Fibroblast of gingiva (primary cell): ENCODE measurements around the gene AGAP1.

Experiments
- DNase-seq: peaks from one replicate; pipeline ENCODE4 v3.0.0-alpha.2; 2011; ENCODE audit warnings: low read depth

Gene AGAP1

GRCh38 chr2:235810846-235811245, 317.0 kb downstream of the AGAP1 start:
- no peak for DNase-seq

DNA sequence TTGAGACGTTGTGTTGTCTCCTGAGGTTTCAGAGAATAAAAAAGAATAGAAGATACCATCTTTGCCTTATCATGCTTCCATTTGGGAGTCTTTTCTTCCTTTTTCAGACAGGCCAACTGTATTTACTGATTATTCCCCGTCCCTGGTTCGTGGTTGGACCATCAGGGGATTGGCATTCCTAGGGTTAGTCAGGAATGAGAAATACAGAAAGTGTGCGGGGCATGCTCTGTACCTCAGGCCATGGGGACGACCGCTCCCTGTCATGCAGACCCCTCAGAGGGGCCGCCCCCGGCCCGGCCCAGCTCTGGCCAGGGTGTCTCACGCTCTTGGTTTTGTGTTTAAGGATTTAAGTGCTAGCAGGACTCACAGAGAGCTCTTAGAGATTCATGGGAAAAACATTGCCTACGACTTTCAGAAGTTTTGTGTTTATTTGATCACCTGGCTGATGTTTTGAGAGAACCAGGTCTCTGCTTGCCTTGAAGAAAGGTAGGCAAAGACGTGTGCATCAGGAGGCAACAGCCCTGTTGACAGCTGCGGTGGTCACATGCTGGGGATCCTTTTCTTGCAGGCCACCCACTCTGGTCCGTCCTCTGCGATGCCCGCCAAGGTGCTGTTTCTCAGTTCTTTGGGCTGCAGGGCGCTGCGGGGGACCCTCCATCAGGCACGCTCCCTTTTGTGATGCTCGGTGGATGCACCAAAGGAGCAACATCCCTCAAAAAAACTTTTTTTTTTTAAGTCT, 317.8 kb downstream of the AGAP1 start:
- no peak for DNase-seq

- no peak for DNase-seq
Measured at GRCh38 chr2:235812185-235812665, 318.4 kb downstream of the AGAP1 start.

DNA sequence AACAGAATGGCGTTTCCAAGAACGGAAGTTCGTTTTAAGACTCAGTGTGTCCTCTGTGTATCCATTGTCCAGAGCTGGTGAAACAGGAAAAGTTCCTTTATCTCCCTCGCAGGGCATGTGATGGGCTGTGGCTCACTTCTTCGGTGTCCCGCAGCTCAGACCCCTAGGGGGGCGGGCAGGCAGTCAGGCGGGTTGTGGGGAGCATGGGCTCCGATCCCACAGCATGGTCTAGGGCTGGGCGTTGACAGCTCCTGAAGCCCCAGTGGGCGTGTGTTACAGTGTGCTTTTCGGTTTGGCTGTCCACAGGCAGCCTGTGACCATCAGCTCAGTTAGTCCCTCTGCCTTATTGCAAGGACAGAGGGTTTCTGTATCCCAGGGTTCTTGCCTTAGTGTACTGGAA, 319.6 kb downstream of the AGAP1 start:
- DNase-seq, result no peak

GRCh38 chr2:235820571-235820970, 326.7 kb downstream of the AGAP1 start:
- no peak for DNase-seq

DNA sequence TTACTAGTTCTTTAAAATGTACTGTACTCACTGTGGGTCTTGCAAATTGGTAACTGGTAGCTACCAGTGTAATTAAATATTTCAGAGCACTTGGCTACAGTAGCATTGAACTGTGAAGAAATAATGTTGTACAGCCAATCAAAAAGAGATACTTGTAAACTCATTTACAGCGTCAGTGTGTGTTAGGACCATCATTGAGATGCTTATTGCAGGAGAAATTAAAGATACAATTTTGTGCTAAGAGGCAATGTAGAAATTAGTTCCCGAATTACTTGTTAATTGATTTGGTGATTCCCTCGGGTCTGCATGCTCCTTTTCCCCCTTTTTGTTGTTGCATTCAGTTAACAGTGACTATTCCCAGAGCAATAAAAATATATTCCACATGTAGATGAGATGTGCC, 330.5 kb downstream of the AGAP1 start:
- DNase-seq, result no peak

DNA sequence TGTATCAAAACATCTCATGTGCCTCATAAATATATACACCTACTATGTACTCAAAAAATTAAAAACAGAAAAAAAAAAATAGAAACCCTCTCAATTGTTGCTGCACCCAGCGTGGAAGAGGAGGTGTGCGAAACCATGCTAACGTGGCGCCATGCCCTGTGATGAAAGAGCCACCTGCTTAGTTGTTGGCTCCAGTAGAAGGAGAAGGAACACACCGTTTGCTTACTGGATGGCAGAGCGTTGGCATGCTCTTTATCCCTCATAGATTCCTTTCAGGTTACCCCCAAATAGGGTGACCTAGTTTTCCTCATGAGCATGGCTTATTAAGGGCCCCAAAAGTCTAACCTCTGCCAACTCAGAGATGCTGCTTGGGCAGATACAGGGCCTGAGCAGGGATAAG, 332.1 kb downstream of the AGAP1 start:
- DNase-seq, result no peak

- no peak for DNase-seq
Measured at GRCh38 chr2:235826826-235827225, 333.0 kb downstream of the AGAP1 start.

DNA sequence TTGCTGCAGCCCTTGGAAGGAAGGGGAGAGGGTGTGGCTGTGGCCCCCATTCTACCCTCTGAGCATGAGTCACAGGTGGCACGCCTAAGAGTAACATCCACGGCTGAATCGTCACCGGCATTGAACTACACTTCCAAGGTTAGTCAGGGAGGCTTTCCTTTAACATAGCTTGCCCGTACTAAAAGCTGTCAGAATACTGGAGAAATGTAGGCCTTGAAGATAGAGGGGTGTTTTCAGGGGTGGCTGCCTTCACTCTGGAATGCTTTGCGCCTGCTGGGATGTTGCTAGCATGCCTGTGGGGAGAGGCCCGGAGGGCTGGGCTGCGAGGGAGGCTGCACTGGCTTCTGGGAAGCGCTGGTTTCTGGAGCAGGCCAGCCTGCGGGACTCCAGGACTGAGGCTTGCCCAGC, 333.7 kb downstream of the AGAP1 start:
- DNase-seq, result peak; percentile 20

DNA sequence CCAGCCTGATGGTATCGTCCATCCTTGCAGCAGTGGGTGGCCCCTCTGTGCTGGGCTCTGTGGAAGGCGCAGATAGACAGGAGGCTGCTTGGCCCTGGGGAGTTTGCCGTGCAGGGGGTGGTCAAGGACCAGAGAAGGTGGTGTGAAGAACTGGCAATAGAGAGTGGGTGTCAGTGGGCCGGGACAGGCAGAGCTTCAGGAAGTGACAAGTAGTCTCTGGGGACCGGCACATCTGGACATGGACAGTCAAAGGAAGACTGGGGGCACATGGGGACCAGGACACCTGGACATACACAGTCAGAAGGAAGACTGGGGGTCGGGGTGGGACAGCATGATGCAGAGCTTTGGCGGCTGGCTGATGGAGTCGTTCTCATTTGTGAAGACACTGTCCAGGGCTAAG, 335.9 kb downstream of the AGAP1 start:
- no peak for DNase-seq

GRCh38 chr2:235831755-235832154, 337.9 kb downstream of the AGAP1 start:
- no peak for DNase-seq

DNA sequence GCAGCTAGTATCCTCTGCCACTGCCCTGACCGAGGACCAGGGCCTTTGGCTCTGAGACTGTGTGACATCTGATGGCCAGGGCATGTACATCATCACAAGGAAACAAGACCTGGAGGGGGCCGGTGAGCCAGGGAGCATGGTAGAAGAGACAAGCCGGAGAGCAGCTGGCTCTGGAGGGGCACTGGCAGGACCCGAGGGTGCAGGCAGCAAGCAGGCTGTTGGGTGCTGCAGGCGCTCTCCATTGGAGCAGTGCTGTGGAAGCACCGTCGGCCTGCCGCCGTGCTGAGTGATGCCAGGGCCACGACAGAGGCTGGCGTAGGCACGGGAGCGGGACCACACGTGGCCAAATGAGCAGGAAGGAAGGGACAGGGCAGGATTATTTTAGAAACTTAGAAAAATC, 339.1 kb downstream of the AGAP1 start:
- no peak for DNase-seq

DNA sequence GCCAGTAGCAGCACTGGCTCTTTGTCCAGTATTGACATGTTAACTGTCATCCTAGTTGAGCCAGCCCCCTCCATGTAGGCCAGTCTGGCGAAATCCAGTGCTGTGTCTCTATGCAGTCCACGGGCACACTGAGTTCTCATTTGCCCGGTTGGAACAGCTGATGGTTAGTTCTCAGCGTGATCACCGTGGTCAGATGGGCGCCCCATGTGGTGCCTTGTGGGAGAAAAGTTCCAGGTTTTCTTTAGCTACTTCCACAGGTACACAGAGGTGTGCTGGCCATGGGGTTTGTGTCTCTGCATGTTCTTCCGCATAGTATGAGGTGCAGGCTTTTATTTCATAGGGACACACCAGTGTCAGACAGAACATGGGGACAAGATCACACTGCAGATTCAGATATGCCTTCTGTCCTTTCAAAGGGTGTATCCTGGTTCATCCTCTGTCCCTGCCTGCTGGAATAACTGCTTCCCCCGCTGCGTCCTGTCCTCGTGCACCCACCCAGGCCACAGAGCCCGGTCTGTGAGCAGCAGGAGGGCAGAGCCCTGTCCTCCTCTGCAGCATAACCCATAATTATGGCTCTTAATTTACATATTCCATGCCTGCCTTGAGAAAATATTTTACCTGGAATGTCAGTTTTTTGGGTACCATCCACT, 340.3 kb downstream of the AGAP1 start:
- no peak for DNase-seq

DNA sequence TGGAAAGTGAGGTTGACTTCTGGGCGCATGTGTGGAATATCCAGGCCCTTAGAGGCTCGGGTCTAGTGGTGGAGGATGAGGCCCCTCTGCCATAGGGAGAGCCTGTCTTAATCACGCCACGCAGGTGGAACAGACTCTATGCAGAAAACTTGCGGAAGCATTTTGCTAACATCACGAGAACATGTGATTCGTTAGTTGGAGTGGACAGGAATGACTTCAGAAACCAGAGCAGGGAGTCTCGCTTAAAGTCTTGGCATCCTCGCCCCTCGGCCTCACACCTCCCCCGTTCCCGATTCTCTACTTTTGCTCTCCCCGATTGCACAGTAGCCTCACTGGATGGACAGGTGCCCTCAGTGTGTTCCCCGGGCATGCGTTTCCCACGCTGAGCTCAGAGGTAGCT, 340.9 kb downstream of the AGAP1 start:
- no peak for DNase-seq

DNA sequence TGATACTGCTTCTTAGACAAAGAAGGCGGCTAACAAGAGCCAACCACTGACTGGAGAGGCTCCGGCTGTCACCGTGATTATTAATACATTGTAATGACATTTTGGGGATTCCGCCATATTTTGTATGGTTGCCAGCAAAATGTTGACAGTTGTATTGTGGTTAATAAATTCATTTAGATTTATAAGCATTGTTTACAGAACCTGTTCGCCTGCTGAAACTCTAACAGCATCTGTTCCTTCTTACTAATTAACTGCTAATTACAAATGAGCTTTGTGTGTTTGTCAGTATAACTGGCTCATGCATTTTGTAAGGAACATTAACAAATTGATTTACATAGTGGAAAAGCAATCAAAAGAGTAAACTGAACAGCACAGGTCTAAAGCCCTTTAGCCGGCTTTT, 342.0 kb downstream of the AGAP1 start:
- no peak for DNase-seq

- DNase-seq, result no peak
Measured at GRCh38 chr2:235836491-235836911, 342.7 kb downstream of the AGAP1 start.

- no peak for DNase-seq
Measured at GRCh38 chr2:235839226-235839625, 345.4 kb downstream of the AGAP1 start.

DNA sequence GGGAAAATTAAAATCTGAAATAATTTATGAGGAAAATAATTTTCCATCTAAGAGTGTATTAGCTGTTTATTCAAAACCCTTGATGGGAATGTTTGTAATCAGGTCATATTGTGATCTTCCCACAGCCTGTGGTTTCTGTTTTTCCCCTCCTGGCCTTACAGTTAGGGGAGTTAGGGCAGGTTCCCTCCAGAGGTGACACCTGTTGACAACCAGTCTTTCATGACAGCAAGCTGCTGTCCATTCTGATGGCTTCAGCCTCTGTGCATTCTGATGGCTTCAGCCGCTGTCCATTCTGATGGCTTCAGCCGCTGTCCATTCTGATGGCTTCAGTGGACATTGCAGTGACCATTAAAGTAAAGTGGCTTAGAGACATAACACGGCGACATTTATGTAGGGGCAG, 346.1 kb downstream of the AGAP1 start:
- DNase-seq, result no peak

GRCh38 chr2:235841863-235842262, 348.0 kb downstream of the AGAP1 start:
- no peak for DNase-seq

DNA sequence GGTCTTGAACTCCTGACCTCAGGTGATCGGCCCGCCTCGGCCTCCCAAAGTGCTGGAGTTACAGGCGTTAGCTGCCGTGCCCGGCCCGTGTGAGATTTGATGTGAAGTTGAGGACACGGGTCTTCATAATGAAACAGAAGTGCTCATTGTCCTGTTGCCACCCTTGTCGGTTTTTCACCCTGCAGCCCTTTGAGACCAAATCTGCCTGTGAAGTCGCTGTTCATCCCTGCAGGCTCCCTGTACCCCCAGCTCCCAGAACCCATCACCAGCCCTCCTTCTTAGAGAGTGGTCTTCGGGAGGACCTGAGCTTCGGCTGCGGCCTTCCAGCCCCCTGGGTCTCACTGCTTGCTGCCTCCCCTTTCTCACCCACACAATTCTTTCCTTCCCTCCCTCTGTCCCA, 349.1 kb downstream of the AGAP1 start:
- DNase-seq, result no peak

GRCh38 chr2:235843591-235844395, 349.9 kb downstream of the AGAP1 start:
- no peak for DNase-seq

- DNase-seq, result no peak
Measured at GRCh38 chr2:235844561-235844960, 350.7 kb downstream of the AGAP1 start.

- no peak for DNase-seq
Measured at GRCh38 chr2:235845245-235845644, 351.4 kb downstream of the AGAP1 start.
